Glutamatergic neuron (in vitro differentiated cells): ENCODE results near the gene CYB5R4. TPM values are rescaled to one million over a fixed set of nuclear protein-coding genes. Genes with fewer than 3 reads are reported as not detected.

Source experiments
- DNase-seq: peaks from one replicate; pipeline ENCODE4 v3.0.0; 2022
- H3K27ac Mint-ChIP-seq: one replicate; pipeline ENCODE4 v1.8.0; 2020; ENCODE audit warnings: mild to moderate bottlenecking, mixed read lengths, inconsistent platforms; ENCODE audit not compliant: unreplicated experiment
- H3K27me3 Mint-ChIP-seq: one replicate; pipeline ENCODE4 v1.8.0; 2020; ENCODE audit warnings: mild to moderate bottlenecking, moderate library complexity, mixed read lengths, inconsistent platforms; ENCODE audit not compliant: unreplicated experiment
- H3K36me3 Mint-ChIP-seq: one replicate; pipeline ENCODE4 v1.8.0; 2020; ENCODE audit warnings: mild to moderate bottlenecking, mixed read lengths, inconsistent platforms; ENCODE audit not compliant: unreplicated experiment
- H3K4me1 Mint-ChIP-seq: one replicate; pipeline ENCODE4 v1.8.0; 2020; ENCODE audit warnings: mild to moderate bottlenecking, low read depth, mixed read lengths, inconsistent platforms; ENCODE audit not compliant: unreplicated experiment
- H3K4me3 Mint-ChIP-seq: one replicate; pipeline ENCODE4 v1.8.0; 2020; ENCODE audit warnings: mild to moderate bottlenecking, mixed read lengths, inconsistent platforms; ENCODE audit not compliant: unreplicated experiment
- H3K9me3 Mint-ChIP-seq: one replicate; pipeline ENCODE4 v1.8.0; 2020; ENCODE audit warnings: mild to moderate bottlenecking, moderate library complexity, mixed read lengths, inconsistent platforms; ENCODE audit not compliant: unreplicated experiment
- total RNA-seq: library from RNA; stranded (reverse); fragmentation: NEBNext Ultra II Directional; extraction: Animal tissue kit (Norgen Biotek cat#: 25700); gene quantifications from one replicate; pipeline ENCODE4 v1.2.1, GENCODE V29; 2021; ENCODE audit not compliant: unreplicated experiment
- TF ChIP-seq, protein P1 (sequence below): fragments of 200-600 bp; sonication (generic); IDR thresholded peaks from one replicate; pipeline ENCODE4 v1.5.0; 2021; ENCODE audit not compliant: partially characterized antibody, unreplicated experiment

CYB5R4 gene
- total RNA-seq, 1 donor from 2014 or later: 23.1 TPM

DNA sequence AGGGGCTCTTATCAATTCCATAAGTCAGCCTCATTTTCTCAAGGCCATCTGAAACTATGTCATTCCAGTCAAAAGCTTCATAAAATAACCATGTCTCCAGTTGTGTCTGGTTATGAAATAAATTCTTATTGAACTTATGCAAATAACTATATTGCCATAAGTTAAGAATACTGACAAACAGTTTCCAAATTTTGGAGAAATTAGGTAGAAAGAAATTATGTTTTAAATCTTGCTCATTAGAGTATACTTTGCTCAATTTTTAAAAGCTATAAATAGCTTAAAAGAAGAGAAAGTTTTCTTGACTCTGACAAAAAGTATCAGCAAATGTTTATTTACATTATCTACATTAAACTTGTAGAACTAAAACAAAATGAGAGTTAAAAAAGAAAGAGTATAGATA is 111.1 kb downstream of the CYB5R4 start:
- Mint-ChIP-seq H3K4me3 (no peak overlapping the region), H3K4me1 (no peaks in the 10 kb centered on the region), H3K27ac (no peak overlapping the region), H3K36me3 (peaks cover 27% of the 10 kb centered on the region), H3K27me3 (peaks cover 1% of the 10 kb centered on the region), H3K9me3 (no peaks in the 10 kb centered on the region)
- no peak for DNase-seq
- TF ChIP-seq, protein P1, sequence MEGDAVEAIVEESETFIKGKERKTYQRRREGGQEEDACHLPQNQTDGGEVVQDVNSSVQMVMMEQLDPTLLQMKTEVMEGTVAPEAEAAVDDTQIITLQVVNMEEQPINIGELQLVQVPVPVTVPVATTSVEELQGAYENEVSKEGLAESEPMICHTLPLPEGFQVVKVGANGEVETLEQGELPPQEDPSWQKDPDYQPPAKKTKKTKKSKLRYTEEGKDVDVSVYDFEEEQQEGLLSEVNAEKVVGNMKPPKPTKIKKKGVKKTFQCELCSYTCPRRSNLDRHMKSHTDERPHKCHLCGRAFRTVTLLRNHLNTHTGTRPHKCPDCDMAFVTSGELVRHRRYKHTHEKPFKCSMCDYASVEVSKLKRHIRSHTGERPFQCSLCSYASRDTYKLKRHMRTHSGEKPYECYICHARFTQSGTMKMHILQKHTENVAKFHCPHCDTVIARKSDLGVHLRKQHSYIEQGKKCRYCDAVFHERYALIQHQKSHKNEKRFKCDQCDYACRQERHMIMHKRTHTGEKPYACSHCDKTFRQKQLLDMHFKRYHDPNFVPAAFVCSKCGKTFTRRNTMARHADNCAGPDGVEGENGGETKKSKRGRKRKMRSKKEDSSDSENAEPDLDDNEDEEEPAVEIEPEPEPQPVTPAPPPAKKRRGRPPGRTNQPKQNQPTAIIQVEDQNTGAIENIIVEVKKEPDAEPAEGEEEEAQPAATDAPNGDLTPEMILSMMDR: no peak

DNA sequence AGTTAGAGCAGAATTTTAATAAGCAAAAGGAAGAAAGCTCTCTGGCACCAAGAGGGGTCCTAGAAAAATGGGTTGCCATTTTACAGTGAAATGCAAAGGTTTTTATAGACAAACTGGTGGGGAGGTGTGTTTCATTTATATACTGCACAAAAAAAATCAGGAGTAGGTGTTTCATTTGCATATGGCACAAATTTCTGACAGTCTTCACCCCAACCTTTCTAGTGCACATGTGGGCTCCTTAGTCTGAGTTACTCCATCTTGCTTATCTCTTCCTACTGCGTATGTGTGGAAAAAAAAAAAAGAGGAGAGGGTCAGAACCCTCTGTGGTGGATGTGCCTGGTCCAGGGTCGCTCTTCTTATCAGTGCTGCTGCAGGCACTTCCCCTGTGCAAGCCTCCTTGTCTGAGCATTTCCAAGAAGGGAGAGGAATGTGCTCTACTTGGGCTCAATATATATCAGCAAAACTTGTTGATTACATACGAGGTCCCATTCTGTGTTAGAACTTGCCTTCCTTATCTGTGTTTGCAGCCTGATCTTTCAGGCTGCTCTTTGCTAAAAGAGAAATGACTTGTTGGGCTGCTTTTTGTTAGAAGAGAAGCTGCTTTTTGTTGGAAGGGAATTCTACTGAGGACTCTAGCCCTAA is 115.0 kb downstream of the CYB5R4 start:
- no peaks in the 10 kb centered on the region for H3K4me1 Mint-ChIP-seq

DNA sequence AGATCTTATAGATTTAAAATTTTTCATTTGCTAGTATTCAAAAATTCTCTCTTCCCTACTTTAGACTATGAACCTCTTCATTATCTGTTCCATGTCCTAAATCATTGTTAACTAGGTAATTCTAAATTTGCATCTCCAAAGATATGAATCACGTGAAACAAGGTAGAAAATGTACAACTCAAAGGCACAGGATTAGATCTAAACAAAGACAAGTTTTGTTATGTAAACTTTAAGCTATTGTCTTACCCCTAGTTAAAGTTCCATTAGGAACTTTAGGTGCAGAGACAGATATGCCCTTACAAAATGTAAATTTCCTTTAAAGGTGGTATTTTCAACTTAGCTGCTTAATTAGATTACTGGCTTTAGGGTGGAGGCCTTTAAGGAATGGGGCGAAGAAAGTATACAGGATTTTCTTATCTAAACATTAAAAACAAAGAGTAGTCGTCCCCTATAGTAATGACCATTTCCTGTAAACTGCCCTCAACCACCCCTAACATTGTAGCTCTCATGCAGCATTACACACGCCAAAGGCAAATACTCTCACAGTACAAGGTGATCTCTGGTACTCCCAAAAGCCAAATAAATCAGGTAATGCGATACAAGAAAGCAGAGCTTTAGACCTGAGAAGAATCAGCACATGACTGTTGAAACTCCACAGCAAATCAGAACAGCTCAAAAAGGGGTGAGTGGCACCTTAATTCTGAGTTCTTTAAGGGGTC is 116.7 kb downstream of the CYB5R4 start:
- H3K27me3 Mint-ChIP-seq: peaks cover 2% of the 10 kb centered on the region
- no peaks in the 10 kb centered on the region for H3K4me1 Mint-ChIP-seq
- H3K27ac Mint-ChIP-seq: no peak overlapping the region
- peaks cover 7% of the 10 kb centered on the region for H3K36me3 Mint-ChIP-seq
- no peaks in the 10 kb centered on the region for H3K9me3 Mint-ChIP-seq
- no peak for DNase-seq
- no peak overlapping the region for H3K4me3 Mint-ChIP-seq
- TF ChIP-seq, protein P1: no peak

More for the DNA sequence above, 115.0 kb downstream of the CYB5R4 start:
- peaks cover 12% of the 10 kb centered on the region for H3K36me3 Mint-ChIP-seq
- TF ChIP-seq, protein P1: no peak
- no peak for DNase-seq
- H3K27ac Mint-ChIP-seq: no peak overlapping the region
- H3K4me3 Mint-ChIP-seq: no peak overlapping the region
- H3K27me3 Mint-ChIP-seq: peaks cover 2% of the 10 kb centered on the region
- no peaks in the 10 kb centered on the region for H3K9me3 Mint-ChIP-seq

DNA sequence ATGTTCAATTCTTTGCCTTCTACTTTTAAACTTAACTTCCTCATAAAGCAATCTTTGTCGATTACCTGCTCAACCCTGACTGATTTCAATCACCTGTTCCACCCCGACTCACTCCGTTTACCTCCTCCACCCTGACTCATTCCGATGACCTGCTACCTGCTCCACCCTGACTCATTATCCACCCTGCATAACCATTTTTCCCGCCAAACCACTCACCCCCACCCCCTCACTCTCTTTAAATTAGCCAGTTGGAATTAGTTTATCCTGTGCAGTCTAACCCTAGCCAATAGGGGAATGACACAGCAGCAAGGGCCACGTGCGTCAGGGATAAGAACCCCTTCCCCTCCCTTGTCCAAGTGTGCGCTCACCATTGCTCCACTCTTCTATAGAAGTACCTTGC is 117.4 kb downstream of the CYB5R4 start:
- no peak for DNase-seq
- H3K36me3 Mint-ChIP-seq: peaks cover 7% of the 10 kb centered on the region
- peaks cover 2% of the 10 kb centered on the region for H3K27me3 Mint-ChIP-seq
- H3K4me3 Mint-ChIP-seq: no peak overlapping the region
- H3K27ac Mint-ChIP-seq: no peak overlapping the region
- no peaks in the 10 kb centered on the region for H3K4me1 Mint-ChIP-seq
- H3K9me3 Mint-ChIP-seq: no peaks in the 10 kb centered on the region
- TF ChIP-seq, protein P1: no peak

DNA sequence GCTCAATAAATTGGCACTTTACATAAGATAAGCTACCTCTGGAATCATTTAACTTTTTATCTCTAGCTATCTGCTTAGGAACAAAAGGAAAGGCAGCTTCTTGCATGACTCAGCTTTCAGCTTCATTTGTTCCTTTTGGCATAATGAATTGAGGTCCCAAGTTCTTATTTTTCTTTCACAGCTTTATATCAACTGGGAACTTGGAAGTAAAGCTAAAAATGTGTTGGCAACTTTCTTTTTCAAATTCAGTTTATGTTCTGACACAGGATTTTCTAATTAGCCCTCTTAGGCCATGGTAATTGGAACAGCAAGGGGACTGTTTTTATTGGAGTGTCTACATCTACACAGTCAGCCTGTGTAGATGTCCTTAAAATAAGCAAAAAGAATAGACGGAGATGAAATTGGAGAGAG is 118.8 kb downstream of the CYB5R4 start:
- TF ChIP-seq, protein P1: no peak
- peaks cover 2% of the 10 kb centered on the region for H3K27me3 Mint-ChIP-seq
- no peak overlapping the region for H3K27ac Mint-ChIP-seq
- no peaks in the 10 kb centered on the region for H3K4me1 Mint-ChIP-seq
- H3K9me3 Mint-ChIP-seq: no peaks in the 10 kb centered on the region
- H3K4me3 Mint-ChIP-seq: no peak overlapping the region
- no peaks in the 10 kb centered on the region for H3K36me3 Mint-ChIP-seq
- DNase-seq: no peak
